ENCODE measurements around the gene APCDD1L. TPM values are rescaled to one million over a fixed set of nuclear protein-coding genes. Genes with fewer than 3 reads are reported as not detected.
A peak's percentile ranks its signal among the peaks of the same experiment; 100 is the strongest.

APCDD1L gene
- total RNA-seq, 2 experiments from 2014 or later, result not detected

DNA sequence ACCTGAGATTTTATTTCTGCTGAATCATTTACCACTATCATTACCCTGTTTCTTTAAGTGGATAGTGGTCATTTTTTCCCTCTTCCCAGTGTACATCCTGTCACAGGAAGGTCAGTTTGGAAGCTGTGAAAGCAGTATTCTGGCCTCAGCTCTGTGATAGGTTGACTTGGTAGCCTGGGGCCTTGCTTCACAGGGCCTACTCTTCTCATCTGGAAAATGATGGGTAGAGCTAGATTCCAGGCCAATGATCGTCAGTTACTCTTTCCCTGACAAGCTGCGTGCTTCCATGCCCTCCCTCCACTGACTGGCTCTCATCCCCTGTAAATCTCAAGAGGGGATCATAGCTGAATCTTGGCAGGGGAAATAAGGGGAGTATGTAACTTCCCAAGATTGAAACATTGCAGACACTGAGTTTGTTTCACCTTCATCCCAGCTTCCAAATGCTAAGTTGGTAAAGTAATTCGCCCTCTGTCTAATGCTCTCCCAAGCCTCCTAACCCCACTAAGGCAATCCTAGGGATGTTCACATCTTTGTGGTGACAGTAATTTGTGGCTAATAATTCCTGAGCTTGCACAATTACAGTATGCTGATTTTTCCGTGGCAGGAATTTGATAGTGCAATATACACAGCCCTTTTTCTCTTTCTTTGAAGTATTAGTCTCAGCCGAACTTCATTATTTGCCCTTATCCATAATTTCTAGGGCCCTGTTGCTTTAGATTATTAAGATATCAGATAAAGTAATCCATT is 75.0 kb downstream of the APCDD1L start:
- ATAC-seq (ENCODE audit: poor library complexity) (no peak), DNase-seq (no peak)
- no peaks in the 10 kb centered on the region for H3K4me1 ChIP-seq (ENCODE audit: insufficient read depth, low read length)
- intact Hi-C loops (cut with DNase I, micrococcal nuclease), result loop anchor here in 1 of 2 experiments (10.0 kb wide), 1 partner anchor 45 kb away; no protein-coding TSS in a partner anchor
- ChIA-PET POLR2A (no interaction called here), CTCF (no interaction called here)
- H3K9me3 ChIP-seq (ENCODE audit: control insufficient read depth in 1 of 2, insufficient read depth in 1 of 2, low read length in 2 of 2), result no peaks in the 10 kb centered on the region
- Mint-ChIP-seq H3K4me3 (no peak overlapping the region), H3K4me1 (ENCODE audit: low read depth) (peaks cover 16% of the 10 kb centered on the region), H3K36me3 (ENCODE audit: low read depth) (peaks cover 85% of the 10 kb centered on the region), H3K27me3 (no peaks in the 10 kb centered on the region), H3K9me3 (no peaks in the 10 kb centered on the region), H3K27ac (peak overlapping the region; percentile 17)
- no peak overlapping the region for H3K27ac ChIP-seq (ENCODE audit: low read depth in 1 of 2, low read length in 2 of 2)
- peaks cover 56% of the 10 kb centered on the region for H3K36me3 ChIP-seq (ENCODE audit: insufficient read depth, low read length)
- H3K4me3 ChIP-seq (ENCODE audit: low read length), result no peak overlapping the region
- H3K27me3 ChIP-seq (ENCODE audit: control insufficient read depth in 1 of 2, insufficient read depth in 2 of 2, low read length in 2 of 2), result no peaks in the 10 kb centered on the region
- TF ChIP-seq, protein P1, sequence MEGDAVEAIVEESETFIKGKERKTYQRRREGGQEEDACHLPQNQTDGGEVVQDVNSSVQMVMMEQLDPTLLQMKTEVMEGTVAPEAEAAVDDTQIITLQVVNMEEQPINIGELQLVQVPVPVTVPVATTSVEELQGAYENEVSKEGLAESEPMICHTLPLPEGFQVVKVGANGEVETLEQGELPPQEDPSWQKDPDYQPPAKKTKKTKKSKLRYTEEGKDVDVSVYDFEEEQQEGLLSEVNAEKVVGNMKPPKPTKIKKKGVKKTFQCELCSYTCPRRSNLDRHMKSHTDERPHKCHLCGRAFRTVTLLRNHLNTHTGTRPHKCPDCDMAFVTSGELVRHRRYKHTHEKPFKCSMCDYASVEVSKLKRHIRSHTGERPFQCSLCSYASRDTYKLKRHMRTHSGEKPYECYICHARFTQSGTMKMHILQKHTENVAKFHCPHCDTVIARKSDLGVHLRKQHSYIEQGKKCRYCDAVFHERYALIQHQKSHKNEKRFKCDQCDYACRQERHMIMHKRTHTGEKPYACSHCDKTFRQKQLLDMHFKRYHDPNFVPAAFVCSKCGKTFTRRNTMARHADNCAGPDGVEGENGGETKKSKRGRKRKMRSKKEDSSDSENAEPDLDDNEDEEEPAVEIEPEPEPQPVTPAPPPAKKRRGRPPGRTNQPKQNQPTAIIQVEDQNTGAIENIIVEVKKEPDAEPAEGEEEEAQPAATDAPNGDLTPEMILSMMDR (IDR thresholded peaks at IDR 0.05), result no peak

DNA sequence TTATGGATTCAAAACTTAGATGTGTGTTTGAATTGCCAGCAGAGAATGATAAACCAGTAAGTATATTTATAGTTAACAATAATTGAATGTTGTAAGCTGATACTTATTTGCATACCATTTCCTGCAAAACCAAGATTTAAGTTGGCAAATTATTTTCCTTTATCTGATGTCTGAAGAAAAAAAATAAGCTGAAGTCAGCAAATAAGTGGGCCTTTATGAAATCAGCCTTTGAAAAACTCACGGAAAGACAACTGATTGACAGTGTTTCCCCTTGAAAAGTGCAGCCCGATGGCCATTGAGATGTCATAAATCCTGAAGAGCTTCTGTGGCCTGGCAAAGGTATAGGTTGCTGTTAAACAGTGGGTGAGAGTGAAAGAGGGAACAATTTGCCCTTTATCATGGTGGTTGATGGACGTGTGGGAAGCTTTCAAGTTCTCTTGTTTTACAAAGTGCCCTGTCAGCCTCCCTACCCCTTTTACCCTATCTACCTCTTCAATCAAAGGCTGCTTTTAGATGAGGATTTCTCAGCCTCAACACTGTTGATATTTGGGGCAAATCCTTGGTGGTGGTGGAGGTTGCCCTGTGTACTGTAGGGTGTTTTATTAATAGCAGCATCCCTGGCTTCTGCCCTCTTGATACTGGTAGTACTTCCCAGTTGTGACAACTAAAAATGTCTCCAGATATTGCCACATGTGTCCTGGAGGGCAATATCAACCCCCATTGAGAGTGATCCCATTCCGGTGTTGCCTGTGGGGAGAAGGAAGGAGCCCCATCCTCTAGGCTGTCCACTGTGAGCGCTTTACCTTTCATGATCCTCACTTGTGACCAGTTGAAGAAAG is 76.0 kb downstream of the APCDD1L start:
- Mint-ChIP-seq H3K27ac (no peak overlapping the region), H3K27me3 (no peaks in the 10 kb centered on the region)
- POLR2A ChIA-PET, result interaction anchor here (1.1 kb wide), 1 partner anchor 50 kb away, joined by 4 read pairs; the partner anchor contains the start of gene VAPB

DNA sequence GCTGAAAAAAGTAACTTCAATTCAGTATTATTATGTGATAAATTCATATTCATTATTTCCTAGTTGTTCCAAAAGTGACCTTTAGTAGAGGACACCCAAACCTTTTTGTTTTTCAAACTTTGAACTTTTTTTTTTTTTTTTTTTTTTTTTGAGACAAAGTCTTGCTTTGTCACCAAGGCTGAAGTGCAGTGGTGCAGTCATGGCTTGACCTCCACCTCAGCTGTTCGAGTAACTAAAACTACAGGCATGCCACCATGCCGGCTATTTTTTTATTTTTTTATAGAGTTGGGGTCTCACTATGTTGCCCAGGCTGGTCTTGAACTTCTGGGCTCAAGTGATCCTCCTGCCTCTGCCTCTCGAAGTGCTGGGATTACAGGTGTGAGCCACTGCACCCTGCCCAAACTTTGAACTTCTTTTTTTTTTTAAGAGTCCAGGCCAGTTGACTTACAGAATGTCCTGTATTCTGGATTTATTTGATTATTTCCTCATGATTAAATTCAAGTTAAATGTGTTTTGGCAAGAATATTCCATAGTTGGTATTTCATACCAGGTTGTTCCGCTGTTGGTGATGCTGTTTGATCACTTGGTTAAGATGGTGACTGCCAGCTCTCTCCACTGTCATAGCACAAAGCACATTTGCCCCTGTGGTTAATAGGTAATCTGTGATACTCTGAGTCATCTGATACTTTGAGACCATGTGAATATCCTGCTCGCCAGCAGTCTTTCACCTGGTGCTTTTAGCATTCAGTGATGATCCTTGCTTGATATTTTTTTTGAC is 78.1 kb downstream of the APCDD1L start:
- Mint-ChIP-seq H3K4me1 (ENCODE audit: low read depth) (peaks cover 40% of the 10 kb centered on the region), H3K4me3 (no peak overlapping the region), H3K36me3 (ENCODE audit: low read depth) (peaks cover 87% of the 10 kb centered on the region), H3K27me3 (no peaks in the 10 kb centered on the region), H3K9me3 (no peaks in the 10 kb centered on the region), H3K27ac (peak overlapping the region; percentile 14)
- ATAC-seq (ENCODE audit: poor library complexity) (peak; percentile 24), DNase-seq (no peak)
- Histone ChIP-seq H3K4me3 (ENCODE audit: low read length) (no peak overlapping the region), H3K9me3 (ENCODE audit: control insufficient read depth in 1 of 2, insufficient read depth in 1 of 2, low read length in 2 of 2) (no peaks in the 10 kb centered on the region), H3K27ac (ENCODE audit: low read depth in 1 of 2, low read length in 2 of 2) (no peak overlapping the region), H3K36me3 (ENCODE audit: insufficient read depth, low read length) (peaks cover 31% of the 10 kb centered on the region), H3K4me1 (ENCODE audit: insufficient read depth, low read length) (no peaks in the 10 kb centered on the region), H3K27me3 (ENCODE audit: control insufficient read depth in 1 of 2, insufficient read depth in 2 of 2, low read length in 2 of 2) (no peaks in the 10 kb centered on the region)
- TF ChIP-seq, protein P1 (IDR thresholded peaks at IDR 0.05), result no peak
- intact Hi-C loops (cut with DNase I, micrococcal nuclease), result no loop called here
- ChIA-PET CTCF (interaction anchor here (0.6 kb wide), 1 partner anchor 398 kb away, joined by 3 read pairs; no protein-coding TSS in a partner anchor), POLR2A (no interaction called here)

More for the DNA sequence above, 76.0 kb downstream of the APCDD1L start:
- peaks cover 46% of the 10 kb centered on the region for H3K36me3 ChIP-seq (ENCODE audit: insufficient read depth, low read length)
- no peak overlapping the region for H3K4me3 Mint-ChIP-seq
- no peaks in the 10 kb centered on the region for H3K4me1 ChIP-seq (ENCODE audit: insufficient read depth, low read length)
- no peaks in the 10 kb centered on the region for H3K9me3 ChIP-seq (ENCODE audit: control insufficient read depth in 1 of 2, insufficient read depth in 1 of 2, low read length in 2 of 2)
- H3K27ac ChIP-seq (ENCODE audit: low read depth in 1 of 2, low read length in 2 of 2), result no peak overlapping the region
- intact Hi-C loops (cut with DNase I, micrococcal nuclease), result no loop called here
- ATAC-seq (ENCODE audit: poor library complexity), result no peak
- H3K4me1 Mint-ChIP-seq (ENCODE audit: low read depth), result peaks cover 19% of the 10 kb centered on the region
- CTCF ChIA-PET, result no interaction called here
- no peaks in the 10 kb centered on the region for H3K27me3 ChIP-seq (ENCODE audit: control insufficient read depth in 1 of 2, insufficient read depth in 2 of 2, low read length in 2 of 2)
- no peak overlapping the region for H3K4me3 ChIP-seq (ENCODE audit: low read length)
- DNase-seq, result no peak
- H3K9me3 Mint-ChIP-seq, result no peaks in the 10 kb centered on the region
- peaks cover 85% of the 10 kb centered on the region for H3K36me3 Mint-ChIP-seq (ENCODE audit: low read depth)
- TF ChIP-seq, protein P1 (IDR thresholded peaks at IDR 0.05), result no peak

Data from CD4-positive, alpha-beta T cell (primary cell).